Natural killer cell (primary cell): ENCODE measurements around the gene IFI27. TPM values are rescaled to one million over a fixed set of nuclear protein-coding genes. Genes with fewer than 3 reads are reported as not detected.

ENCODE experiments used
- ATAC-seq, 3 donors: fragments of 150-1000 bp in 2 of 3; fragments of 200-7000 bp in 1 of 3; cut with Tn5 transposase; 1 replicate in 1 of 3; 2 replicates in 2 of 3; pipeline ENCODE4 v1.10.0; 2021; ENCODE audit warnings: mild to moderate bottlenecking in 2 of 3, moderate library complexity in 2 of 3
- DNase-seq, 2 donors: peaks; one replicate each; pipeline versions ENCODE4 v3.0.0 to v3.0.0-alpha.2; 2013 to 2021; ENCODE audit warnings: mixed read lengths in 1 of 2
- H3K27ac ChIP-seq: one replicate; pipeline ENCODE4 v1.5.1; 2013; ENCODE audit warnings: mild to moderate bottlenecking, low read length
- H3K27me3 ChIP-seq: one replicate; pipeline ENCODE4 v1.6.1; 2013; ENCODE audit warnings: low read length; ENCODE audit not compliant: control insufficient read depth, insufficient read depth
- H3K36me3 ChIP-seq: one replicate; pipeline ENCODE4 v1.6.1; 2013; ENCODE audit warnings: low read length; ENCODE audit not compliant: control insufficient read depth, insufficient read depth
- H3K4me1 ChIP-seq: one replicate; pipeline ENCODE4 v1.6.1; 2013; ENCODE audit warnings: low read length; ENCODE audit not compliant: control insufficient read depth, insufficient read depth
- H3K4me3 ChIP-seq: one replicate; pipeline ENCODE4 v1.5.1; 2013; ENCODE audit warnings: low read length
- H3K9me3 ChIP-seq: one replicate; pipeline ENCODE4 v1.6.1; 2013; ENCODE audit warnings: low read length; ENCODE audit not compliant: control insufficient read depth, insufficient read depth
- H3K27ac Mint-ChIP-seq, 2 donors: one replicate each; pipeline ENCODE4 v1.8.0; 2022; ENCODE audit warnings: mild to moderate bottlenecking in 2 of 2, mixed read lengths in 2 of 2, moderate library complexity in 1 of 2
- H3K27me3 Mint-ChIP-seq, 2 donors: one replicate each; pipeline ENCODE4 v1.8.0; 2022; ENCODE audit warnings: low read depth in 2 of 2, mixed read lengths in 2 of 2
- H3K36me3 Mint-ChIP-seq: one replicate; pipeline ENCODE4 v1.8.0; 2022; ENCODE audit warnings: mixed read lengths
- H3K4me1 Mint-ChIP-seq, 2 donors: one replicate each; pipeline ENCODE4 v1.8.0; 2022; ENCODE audit warnings: mixed read lengths in 2 of 2
- H3K4me3 Mint-ChIP-seq: one replicate; pipeline ENCODE4 v1.8.0; 2022; ENCODE audit warnings: mild to moderate bottlenecking, moderate library complexity, mixed read lengths
- H3K9me3 Mint-ChIP-seq, 2 donors: one replicate each; pipeline ENCODE4 v1.8.0; 2022; ENCODE audit warnings: mixed read lengths in 2 of 2
- CTCF ChIP-seq: fragments of 200-600 bp; IDR thresholded peaks from one replicate; pipeline ENCODE4 v1.8.0; 2022; ENCODE audit warnings: antibody characterized with exemption
- WGBS: methylation state at CpG from one replicate; pipeline ENCODE4 v1.1.7; 2013; ENCODE audit warnings: missing lambda C conversion rate; ENCODE audit not compliant: insufficient coverage; 5-methylcytosine and 5-hydroxymethylcytosine counted together
- intact Hi-C: fragments of 100-400 bp; cut with micrococcal nuclease; formaldehyde crosslinking; loops from one replicate; pipeline ENCODE4 v1.14.2; 2022
- total RNA-seq, 4 donors: library from RNA; stranded (reverse); fragments of 120-200 nt in 1 of 4; gene quantifications; one replicate each; pipeline versions ENCODE4 v1.2.3 to v1.2.4, GENCODE V29; 2013 to 2022

IFI27 gene
- total RNA-seq, 3 donors from 2014 or later (not counting 1 experiment from before 2014, with no cell fraction given): 0.47 to 1.3 (median 0.52) TPM

GRCh38 chr14:94074534-94074933 is 36.0 kb upstream of the IFI27 start:
- no peak overlapping the region for H3K4me3 Mint-ChIP-seq
- no peak overlapping the region for H3K4me3 ChIP-seq
- peaks cover 15% of the 10 kb centered on the region for H3K36me3 Mint-ChIP-seq

GRCh38 chr14:94075008-94075407 is 35.5 kb upstream of the IFI27 start:
- H3K4me3 ChIP-seq: no peak overlapping the region
- no CpG with 5 or more reads among the region's 2 CpGs for WGBS
- peaks cover 15% of the 10 kb centered on the region for H3K36me3 Mint-ChIP-seq

More at GRCh38 chr14:94074534-94074933, 36.0 kb upstream of the IFI27 start:
- no peak for DNase-seq
- Mint-ChIP-seq H3K9me3 (peaks cover 0 to 7% of the 10 kb centered on the region in 2 donors), H3K27ac (peak overlapping the region; percentile 1 to 21), H3K27me3 (no peaks in the 10 kb centered on the region), H3K4me1 (peaks cover 50 to 73% of the 10 kb centered on the region in 2 donors)
- Histone ChIP-seq H3K4me1 (peaks cover 17% of the 10 kb centered on the region), H3K27me3 (no peaks in the 10 kb centered on the region), H3K36me3 (peaks cover 27% of the 10 kb centered on the region), H3K9me3 (no peaks in the 10 kb centered on the region), H3K27ac (no peak overlapping the region)
- intact Hi-C loops: no loop called here
- TF ChIP-seq CTCF: no peak
- no peak for ATAC-seq
- WGBS: 83% methylated on average over 1 of the region's 3 CpGs

GRCh38 chr14:94077111-94077821 is 33.3 kb upstream of the IFI27 start:
- 88% methylated on average over 7 of the region's 7 CpGs for WGBS
- peak overlapping the region; percentile 19 for H3K4me3 Mint-ChIP-seq
- ATAC-seq (no peak), DNase-seq (no peak)
- no peaks in the 10 kb centered on the region for H3K27me3 ChIP-seq
- H3K36me3 Mint-ChIP-seq: peaks cover 15% of the 10 kb centered on the region
- TF ChIP-seq CTCF: no peak
- H3K4me1 Mint-ChIP-seq: peaks cover 48 to 74% of the 10 kb centered on the region in 2 donors
- no peak overlapping the region for H3K4me3 ChIP-seq
- peak overlapping the region in 1 of 2 donors; percentile 68 for H3K27ac Mint-ChIP-seq
- H3K27me3 Mint-ChIP-seq: no peaks in the 10 kb centered on the region
- H3K36me3 ChIP-seq: peaks cover 27% of the 10 kb centered on the region
- no peaks in the 10 kb centered on the region for H3K9me3 ChIP-seq
- no peak overlapping the region for H3K27ac ChIP-seq
- H3K9me3 Mint-ChIP-seq: peaks cover 0 to 4% of the 10 kb centered on the region in 2 donors
- H3K4me1 ChIP-seq: peaks cover 24% of the 10 kb centered on the region
- intact Hi-C loops: no loop called here

More at GRCh38 chr14:94075008-94075407, 35.5 kb upstream of the IFI27 start:
- H3K27me3 Mint-ChIP-seq: no peaks in the 10 kb centered on the region
- peak overlapping the region; percentile 41 for H3K4me3 Mint-ChIP-seq
- H3K4me1 ChIP-seq: peaks cover 20% of the 10 kb centered on the region
- no peaks in the 10 kb centered on the region for H3K27me3 ChIP-seq
- peaks cover 0 to 7% of the 10 kb centered on the region in 2 donors for H3K9me3 Mint-ChIP-seq
- no peak for TF ChIP-seq CTCF
- intact Hi-C loops: no loop called here
- H3K27ac ChIP-seq: no peak overlapping the region
- no peak for ATAC-seq
- H3K27ac Mint-ChIP-seq: peak overlapping the region in 1 of 2 donors; percentile 47
- DNase-seq: no peak
- H3K4me1 Mint-ChIP-seq: peaks cover 50 to 73% of the 10 kb centered on the region in 2 donors
- H3K36me3 ChIP-seq: peaks cover 27% of the 10 kb centered on the region
- H3K9me3 ChIP-seq: no peaks in the 10 kb centered on the region
